ENCODE measurements around the gene CAMTA1.

DNA sequence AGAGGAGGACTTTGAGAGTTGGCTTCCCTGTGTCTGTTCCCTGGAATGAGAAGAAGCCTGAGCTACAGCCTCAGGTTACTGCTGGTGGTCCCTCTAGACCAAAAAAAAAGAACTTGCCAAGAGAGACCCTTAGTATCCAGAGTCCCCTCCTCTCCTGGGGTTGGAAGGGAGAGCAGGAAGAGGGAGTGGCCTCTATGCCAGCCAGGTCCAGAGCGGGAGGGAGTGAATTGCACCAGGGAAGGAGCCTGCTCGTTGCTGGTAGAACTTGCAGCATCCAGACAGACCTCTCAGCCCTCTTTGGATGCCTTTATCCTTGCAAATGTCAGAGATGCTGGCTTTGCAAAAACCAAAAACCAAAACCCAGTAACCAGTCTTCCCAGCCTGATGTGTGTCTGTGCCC is 494.5 kb downstream of the CAMTA1 start:
- TF ChIP-seq, protein P1, sequence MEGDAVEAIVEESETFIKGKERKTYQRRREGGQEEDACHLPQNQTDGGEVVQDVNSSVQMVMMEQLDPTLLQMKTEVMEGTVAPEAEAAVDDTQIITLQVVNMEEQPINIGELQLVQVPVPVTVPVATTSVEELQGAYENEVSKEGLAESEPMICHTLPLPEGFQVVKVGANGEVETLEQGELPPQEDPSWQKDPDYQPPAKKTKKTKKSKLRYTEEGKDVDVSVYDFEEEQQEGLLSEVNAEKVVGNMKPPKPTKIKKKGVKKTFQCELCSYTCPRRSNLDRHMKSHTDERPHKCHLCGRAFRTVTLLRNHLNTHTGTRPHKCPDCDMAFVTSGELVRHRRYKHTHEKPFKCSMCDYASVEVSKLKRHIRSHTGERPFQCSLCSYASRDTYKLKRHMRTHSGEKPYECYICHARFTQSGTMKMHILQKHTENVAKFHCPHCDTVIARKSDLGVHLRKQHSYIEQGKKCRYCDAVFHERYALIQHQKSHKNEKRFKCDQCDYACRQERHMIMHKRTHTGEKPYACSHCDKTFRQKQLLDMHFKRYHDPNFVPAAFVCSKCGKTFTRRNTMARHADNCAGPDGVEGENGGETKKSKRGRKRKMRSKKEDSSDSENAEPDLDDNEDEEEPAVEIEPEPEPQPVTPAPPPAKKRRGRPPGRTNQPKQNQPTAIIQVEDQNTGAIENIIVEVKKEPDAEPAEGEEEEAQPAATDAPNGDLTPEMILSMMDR (IDR thresholded peaks at IDR 0.05; ENCODE audit: borderline replicate concordance, extremely low read depth, low read length, poor library complexity, severe bottlenecking) = no peak
- no peak for TF ChIP-seq EZH2 (IDR thresholded peaks at IDR 0.05; ENCODE audit: borderline replicate concordance, low read depth, low read length, severe bottlenecking)

Measured in DND-41 (cell line).